ENCODE results near the gene LAP3.
"Not testable (repeated sequence)": the region's sequence is repeated elsewhere in the genome, so short reads cannot be mapped to it uniquely, and the experiment has no call there.

The LAP3 gene

DNA sequence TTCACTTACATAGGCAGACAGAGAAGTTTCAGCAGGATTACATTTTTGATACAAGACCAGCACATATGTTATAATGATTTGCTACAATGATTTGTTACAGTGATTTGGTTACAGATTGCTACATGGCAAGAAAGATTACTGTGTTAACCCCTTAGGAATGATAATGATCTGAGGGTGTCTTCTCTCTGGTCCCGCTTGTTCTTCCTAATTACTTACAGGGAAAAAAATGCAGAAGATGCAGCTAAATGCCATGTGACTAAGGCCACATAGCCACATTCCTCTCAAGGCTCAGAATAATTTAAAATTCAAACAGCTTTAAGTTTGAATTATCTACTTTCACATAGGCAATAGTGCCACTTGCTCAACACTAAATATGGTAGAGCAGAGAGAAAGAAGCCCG is 9.7 kb upstream of the LAP3 start:
- TF ChIP-seq CTCF (IDR thresholded peaks at IDR 0.05; ENCODE audit: insufficient read depth, low read length, missing control alignments), result no peak
- no peak for DNase-seq (ENCODE audit: low read depth, low spot score)
- no peak overlapping the region for H3K4me3 ChIP-seq (ENCODE audit: low read depth, low read length)
- ChIA-PET CTCF (interaction anchor here (0.7 to 1.3 kb wide), 7 partner anchors 9 to 241 kb away, joined by 3 to 5 read pairs (median 3); partner anchors contain the start of gene QDPR), POLR2A (interaction anchor here (1.0 kb wide), 1 partner anchor 10 kb away, joined by 3 read pairs; the partner anchor contains the start of gene LAP3)

- POLR2A ChIA-PET, result no interaction called here
- H3K4me3 ChIP-seq (ENCODE audit: low read depth, low read length), result no peak overlapping the region
- CTCF ChIA-PET, result no interaction called here
- no peak for DNase-seq (ENCODE audit: low read depth, low spot score)
- no peak for TF ChIP-seq CTCF (IDR thresholded peaks at IDR 0.05; ENCODE audit: insufficient read depth, low read length, missing control alignments)
Observed at GRCh38 chr4:17574206-17574605, 2.8 kb upstream of the LAP3 start.

DNA sequence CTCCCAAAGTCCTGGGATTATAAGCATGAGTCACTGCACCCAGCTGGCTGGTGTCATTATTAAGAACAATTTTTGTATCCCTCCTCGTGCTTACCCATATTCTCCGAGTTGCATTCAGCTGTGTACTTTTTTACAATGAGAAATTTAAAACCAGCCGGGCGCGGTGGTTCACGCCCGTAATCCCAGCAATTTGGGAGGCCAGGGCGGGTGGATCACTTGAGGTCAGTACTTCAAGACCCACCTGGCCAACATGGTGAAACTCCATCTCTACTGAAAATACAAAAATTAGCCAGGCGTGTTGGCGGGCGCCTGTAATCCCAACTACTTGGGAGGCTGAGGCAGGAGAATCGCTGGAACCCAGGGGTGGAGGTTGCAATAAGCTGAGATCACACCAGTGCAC is 1.8 kb upstream of the LAP3 start:
- H3K4me3 ChIP-seq (ENCODE audit: low read depth, low read length); DNase-seq (ENCODE audit: low read depth, low spot score); POLR2A ChIA-PET: not testable (repeated sequence)
- CTCF ChIA-PET, result interaction anchor here (0.5 to 2.0 kb wide), 2 partner anchors 18 to 26 kb away, joined by 4 to 10 read pairs; no protein-coding TSS in a partner anchor

DNA sequence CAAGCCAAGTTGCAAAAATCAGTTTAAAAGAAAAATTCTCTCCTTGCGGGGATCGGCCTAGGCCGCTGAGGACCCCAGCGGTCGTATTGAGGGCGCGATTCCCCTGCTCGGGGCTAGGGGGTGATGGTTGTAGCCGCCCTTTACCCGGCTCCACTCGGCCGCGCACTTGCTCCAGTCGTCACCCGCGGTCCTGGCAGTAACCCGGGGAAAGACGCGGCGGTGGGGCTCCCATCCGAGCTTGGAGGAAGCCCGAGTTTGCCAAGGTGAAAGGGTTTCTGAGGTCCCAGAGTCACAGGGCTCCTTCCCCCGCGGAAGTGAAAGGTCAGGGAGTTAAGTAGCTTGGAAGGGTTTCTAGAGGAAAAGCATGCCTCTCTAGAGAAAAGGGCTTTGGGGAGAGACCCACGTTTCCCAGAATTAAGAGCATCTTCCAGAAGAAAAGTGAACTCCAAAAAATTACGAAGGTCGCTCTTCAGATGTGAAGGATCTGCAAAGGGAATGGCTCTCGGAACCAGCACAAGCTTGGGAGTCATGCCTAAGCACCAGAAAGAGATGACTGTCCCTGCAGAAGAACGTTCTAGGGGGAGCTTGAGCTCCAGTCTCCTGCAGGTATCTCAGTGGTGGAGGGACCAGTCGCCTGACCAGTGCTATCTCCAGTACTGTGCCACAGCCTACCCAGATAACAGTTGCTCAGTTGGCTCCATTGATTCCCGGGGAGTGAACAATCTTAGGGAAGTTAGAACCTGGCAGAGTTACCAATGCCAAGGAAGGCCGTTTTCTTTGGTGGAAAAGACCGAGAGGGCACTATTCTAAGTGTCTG is 875 bp downstream of the LAP3 start:
- no peak for TF ChIP-seq CTCF (IDR thresholded peaks at IDR 0.05; ENCODE audit: insufficient read depth, low read length, missing control alignments)
- peak overlapping the region; percentile 79 for H3K4me3 ChIP-seq (ENCODE audit: low read depth, low read length)
- ChIA-PET CTCF (interaction anchor here (1.0 to 1.3 kb wide), 4 partner anchors 15 to 230 kb away, joined by 3 to 7 read pairs (median 3); no protein-coding TSS in a partner anchor), POLR2A (interaction anchor here (0.8 to 1.0 kb wide), 2 partner anchors 29 to 239 kb away, joined by 3 to 4 read pairs; no protein-coding TSS in a partner anchor)
- DNase-seq (ENCODE audit: low read depth, low spot score), result no peak

DNA sequence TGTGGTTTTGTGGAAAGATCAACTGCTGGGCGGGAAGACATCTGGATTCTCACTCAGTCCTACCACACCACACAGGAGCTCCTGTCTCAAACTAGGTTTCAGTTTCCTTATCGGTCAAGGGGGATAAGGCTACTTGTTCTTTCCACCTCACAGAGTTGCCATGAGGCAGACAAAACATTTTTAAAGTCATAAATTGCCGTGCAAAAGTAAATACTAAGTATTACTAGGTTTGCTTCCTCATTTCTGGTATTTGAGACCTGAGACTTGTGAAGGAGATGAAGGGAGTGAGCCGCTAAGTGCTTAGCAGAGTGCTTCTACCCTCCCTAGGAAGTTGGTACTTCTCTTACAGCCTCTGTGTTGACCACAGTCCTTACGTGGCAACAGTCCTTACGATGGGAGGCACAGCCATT is 1.5 kb downstream of the LAP3 start:
- no peak for TF ChIP-seq CTCF (IDR thresholded peaks at IDR 0.05; ENCODE audit: insufficient read depth, low read length, missing control alignments)
- DNase-seq (ENCODE audit: low read depth, low spot score), result no peak
- H3K4me3 ChIP-seq (ENCODE audit: low read depth, low read length), result peak overlapping the region; percentile 79
- ChIA-PET CTCF (interaction anchor here (1.0 to 1.3 kb wide), 4 partner anchors 15 to 229 kb away, joined by 3 to 7 read pairs (median 3); no protein-coding TSS in a partner anchor), POLR2A (interaction anchor here (0.8 kb wide), 1 partner anchor 29 kb away, joined by 4 read pairs; no protein-coding TSS in a partner anchor)

DNA sequence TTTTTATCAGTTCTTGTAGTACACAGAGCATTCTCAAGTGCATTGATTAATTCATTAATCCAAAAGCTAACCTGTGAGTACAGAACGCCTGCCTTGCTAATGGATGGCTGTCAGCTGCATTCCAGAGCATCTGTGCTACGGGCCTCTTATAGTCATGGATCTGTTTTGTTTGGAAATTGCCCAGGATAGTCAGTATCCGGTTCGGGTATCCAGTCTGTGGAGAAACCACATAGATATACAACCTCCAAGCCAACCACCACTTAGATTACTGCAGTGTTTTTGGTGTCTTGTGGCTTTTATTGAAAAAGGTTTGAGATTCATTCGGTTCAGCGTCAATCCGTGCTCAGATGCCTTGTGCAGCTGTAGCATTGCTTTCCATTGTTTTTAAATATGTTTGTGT is 4.0 kb downstream of the LAP3 start:
- DNase-seq (ENCODE audit: low read depth, low spot score), result no peak
- TF ChIP-seq CTCF (IDR thresholded peaks at IDR 0.05; ENCODE audit: insufficient read depth, low read length, missing control alignments), result no peak
- POLR2A ChIA-PET, result interaction anchor here (1.0 kb wide), 1 partner anchor 33 kb away, joined by 4 read pairs; the partner anchor contains the start of gene MED28
- CTCF ChIA-PET, result interaction anchor here (1.4 kb wide), 1 partner anchor 32 kb away, joined by 3 read pairs; no protein-coding TSS in a partner anchor
- H3K4me3 ChIP-seq (ENCODE audit: low read depth, low read length), result no peak overlapping the region
